Myocyte (in vitro differentiated cells): ENCODE measurements around the gene DLL3. TPM values are rescaled to one million over a fixed set of nuclear protein-coding genes. Genes with fewer than 3 reads are reported as not detected.

Experiments used
- DNase-seq: peaks from one replicate; pipeline ENCODE4 v3.0.0-alpha.2; 2012; ENCODE audit warnings: low read depth
- total RNA-seq: library from RNA; depleted of rRNA; stranded (reverse); fragments of >200 nt; gene quantifications from 2 replicates; pipeline ENCODE4 v1.2.3, GENCODE V29; 2014

Gene DLL3
- total RNA-seq, 1 donor from 2014 or later, result 0.51 TPM

DNA sequence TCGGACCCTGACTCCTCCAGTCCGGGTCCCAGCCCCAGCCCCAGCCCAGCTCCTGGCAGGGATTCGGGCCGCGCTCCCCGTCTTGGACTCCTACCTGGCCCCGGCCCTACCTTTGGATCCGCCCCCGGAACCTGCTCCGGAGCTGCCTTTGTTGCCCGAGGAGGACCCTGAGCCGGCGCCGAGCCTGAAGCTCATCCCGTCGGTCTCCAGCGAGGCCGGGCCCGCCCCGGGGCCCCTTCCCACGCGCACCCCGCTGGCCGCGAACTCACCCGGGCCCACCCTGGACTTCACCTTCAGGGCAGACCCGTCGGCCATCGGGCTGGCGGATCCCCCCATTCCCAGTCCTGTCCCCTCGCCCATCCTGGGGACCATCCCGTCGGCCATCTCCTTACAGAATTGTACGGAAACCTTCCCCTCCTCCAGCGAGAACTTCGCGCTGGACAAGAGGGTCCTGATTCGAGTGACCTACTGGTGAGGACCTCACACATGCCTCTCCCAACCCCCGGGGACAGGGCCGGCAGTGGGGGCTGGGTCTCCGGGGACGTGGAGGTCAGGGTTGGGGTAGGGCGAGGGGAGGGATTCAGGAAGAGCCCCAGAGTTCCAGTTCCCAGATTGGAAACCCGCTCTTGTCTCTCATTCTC is 16.9 kb downstream of the DLL3 start:
- no peak for DNase-seq

DNA sequence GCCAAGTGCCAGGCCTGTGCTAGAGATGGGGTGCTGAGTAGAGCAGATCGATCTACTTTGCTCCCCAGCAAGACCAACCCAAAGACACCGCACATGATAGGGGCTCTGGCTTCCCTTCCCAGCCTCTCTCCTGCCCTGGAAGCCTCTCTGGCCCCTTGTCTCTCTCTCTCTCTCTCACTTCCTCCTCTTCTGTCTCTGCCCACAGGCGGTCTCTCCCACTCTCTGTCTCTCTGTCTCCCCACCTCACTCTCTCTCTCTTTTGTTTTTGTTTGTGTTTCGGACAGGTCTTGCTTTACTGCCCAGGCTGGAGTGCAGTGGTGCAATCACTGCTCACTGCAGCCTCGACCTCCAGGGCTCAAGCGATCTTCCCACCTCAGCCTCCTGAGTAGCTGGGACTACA is 17.5 kb downstream of the DLL3 start:
- DNase-seq, result no peak

DNA sequence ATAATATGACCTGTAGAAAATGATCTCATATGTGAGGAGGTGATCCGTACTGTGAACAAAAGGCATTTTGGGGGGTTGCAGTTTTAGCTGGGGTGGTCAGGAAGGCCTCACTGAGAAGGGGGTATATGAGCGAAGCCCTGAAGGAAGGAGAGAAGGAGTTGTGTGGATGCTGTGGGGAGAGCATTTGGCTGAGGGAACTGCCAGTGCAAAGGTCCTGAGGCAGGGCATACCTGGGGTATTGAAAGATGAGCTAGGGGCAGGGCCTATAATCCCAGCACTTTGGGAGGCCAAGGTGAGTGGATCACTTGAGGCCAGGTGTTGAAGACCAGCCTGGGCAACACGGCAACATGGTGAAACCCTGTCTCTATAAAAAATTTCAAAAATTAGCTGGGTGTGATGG is 18.7 kb downstream of the DLL3 start:
- DNase-seq, result no peak

DNA sequence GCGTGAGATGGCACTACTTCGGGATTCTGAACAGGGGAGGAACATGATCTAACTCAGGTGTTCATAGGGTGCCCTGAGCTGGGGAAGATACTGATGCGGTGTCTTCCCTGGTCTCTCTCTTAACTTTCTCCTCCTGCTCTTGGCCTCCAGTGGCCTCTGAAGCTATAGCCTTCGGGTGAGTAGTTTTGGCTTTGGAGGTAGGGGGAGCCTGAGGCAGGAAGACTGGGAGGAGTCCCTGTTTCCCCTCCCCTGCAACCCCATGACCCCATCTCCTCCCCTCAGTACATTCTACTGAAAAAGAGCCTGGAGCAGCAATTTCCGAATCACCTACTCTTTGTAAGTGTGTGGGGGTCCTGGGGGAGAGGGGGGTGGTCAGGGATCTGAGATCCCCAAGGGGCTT is 19.7 kb downstream of the DLL3 start:
- DNase-seq, result no peak

DNA sequence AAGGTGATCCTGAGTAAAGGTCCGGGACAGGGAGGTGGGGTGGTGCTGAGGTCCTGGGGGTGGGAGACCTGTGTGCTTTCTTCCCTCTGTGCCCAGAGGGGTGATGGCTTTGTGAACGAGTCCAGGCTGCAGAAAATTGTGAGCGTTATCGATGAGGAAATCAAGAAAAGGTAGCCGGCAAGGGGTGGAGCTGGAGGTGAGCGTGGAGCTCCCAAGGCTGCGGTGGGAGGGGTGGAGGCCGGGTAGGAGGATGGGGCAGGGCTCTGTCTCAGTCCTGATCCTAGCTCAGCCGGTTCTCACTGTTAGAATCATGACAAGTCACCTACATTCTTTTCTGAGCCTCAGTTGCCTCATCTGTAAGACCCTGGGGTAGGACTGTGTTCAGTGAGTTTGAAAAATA is 20.2 kb downstream of the DLL3 start:
- DNase-seq, result no peak

DNA sequence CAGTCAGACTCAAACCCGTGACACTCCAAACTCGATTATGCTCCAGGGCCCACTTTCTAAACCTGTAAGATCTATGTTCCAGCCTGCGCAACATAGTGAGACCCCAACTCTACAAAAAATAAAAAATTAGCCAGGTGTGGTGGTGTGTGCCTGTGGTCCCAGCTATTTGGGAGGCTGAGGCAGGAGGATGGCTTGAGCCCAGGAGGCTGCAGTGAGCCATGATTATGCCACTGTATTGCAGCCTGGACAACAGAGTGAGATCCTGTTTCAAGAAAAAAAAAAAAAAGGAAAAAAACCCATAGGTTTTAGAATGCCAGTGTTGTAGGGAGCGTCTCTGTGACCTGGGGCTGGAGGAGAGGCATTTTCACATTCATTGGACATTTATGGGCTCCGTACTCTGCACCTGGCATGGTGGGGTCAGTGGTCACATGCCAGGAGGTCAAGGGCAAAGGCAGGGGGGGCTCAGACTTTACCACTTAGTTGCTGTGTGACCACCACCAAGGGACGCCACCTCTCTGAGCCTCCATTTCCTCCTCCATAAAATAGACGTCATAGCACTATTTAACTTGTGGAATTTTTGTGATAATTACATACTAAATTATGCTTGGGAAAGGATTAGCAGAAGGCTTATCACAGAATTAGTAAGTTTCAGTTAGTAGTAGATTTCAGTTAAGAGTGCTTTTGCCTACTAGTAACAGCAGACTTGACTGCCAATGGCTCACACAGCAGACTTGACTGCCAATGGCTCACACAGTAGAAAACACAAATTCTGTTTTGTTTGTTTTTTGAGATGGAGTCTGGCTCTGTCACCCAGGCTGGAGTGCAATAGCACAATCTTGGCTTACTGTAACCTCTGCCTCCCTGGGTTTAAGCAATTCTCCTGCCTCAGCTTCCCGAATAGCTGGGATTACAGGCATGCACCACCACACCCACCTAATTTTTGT is 22.1 kb downstream of the DLL3 start:
- no peak for DNase-seq

DNA sequence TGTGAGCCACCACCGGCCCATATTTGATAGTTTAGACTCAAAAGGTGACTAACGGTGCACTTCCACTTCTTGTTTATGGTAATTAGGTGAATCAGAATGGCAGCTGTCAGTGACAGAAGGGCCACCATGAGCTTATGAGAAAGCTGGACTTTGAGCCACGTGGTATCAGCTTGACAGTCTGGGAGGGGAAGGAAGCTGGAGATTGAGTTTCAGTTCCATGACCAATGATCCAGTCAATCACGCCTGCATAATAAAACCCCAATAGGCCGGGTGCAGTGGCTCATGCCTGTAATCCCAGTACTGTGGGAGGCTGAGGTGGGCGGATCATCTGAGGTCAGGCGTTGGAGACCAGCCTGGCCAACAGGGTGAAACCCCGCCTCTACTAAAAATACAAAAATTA is 25.7 kb downstream of the DLL3 start:
- peak; percentile 16 for DNase-seq

DNA sequence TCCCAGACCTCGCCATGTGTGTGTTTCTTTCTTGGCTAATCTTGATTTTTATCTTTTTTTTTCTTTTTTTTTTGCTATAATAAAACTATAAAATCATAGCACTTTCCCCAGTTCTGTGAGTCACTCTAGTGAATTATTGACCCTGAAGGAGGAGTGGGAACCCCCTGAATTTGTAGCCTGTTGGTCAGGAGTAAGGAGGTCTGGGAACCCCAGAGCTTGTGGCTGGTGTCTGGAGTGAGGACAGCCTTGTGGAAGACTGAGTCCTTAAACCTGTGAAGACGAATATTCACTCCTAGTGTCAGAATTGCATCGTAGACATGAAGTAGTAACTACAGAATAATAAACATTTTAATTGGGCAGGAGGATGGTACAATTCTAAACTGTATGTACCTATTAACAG is 26.5 kb downstream of the DLL3 start:
- DNase-seq, result no peak

DNA sequence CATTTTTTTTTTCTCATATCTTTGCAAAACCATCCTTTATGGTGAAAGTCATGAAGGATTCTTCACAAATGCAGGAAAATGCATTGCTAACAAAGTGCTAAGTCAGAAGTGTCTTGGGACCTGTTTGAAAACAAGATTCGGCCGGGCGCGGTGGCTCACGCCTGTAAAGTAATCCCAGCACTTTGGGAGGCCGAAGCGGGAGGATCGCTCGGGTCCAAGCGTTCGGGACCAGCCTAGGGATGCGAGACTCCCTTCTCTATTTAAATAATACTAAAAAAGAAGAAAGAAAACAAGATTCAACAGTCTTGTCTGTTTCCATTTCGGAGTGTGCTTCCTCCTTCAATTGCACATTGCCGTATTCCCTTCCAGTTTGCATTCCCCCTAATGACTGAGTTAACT is 33.1 kb downstream of the DLL3 start:
- no peak for DNase-seq

DNA sequence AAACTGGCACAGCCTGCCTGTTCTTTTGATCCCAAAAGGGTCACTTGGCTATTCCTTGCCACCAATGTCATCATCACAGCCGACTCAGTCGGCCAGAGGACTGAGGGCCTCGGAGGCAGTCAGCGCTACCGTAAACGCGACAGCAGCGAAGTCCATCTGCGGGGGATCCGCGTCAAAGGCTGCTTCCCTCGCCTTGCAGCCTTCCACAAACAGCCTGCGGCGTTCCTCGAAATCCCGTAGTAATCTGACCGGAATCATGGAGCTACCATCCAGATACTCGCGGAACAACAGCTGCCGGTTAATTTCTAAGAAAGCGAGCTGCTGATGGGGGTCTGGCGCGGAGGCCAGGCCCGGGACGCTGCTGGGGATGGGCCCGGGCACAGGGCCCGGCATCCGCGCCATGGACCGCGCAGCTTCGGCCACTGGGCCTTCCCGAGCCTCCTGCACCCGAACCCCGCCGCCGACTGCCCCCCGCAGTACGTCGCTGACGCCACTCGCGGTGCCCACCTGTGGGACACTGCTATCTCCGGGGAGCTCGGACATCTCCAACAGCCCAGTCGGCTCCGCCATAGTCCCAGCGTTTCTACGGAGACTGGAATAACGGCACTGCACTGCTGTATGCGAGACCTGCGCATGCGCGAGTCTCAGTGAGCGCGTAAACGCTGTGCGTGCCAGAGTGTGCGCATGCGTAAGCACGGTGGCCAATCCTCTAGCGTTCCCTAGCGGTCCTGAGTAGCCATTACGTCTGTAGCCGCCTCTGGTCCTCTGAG is 33.7 kb downstream of the DLL3 start, which contains the start of gene EID2B:
Gene EID2B (minus strand): TSS at position 620 of the 770 bp plus-strand sequence. CDS start 50 bp downstream, at position 570.
- peak; percentile 96 for DNase-seq

DNA sequence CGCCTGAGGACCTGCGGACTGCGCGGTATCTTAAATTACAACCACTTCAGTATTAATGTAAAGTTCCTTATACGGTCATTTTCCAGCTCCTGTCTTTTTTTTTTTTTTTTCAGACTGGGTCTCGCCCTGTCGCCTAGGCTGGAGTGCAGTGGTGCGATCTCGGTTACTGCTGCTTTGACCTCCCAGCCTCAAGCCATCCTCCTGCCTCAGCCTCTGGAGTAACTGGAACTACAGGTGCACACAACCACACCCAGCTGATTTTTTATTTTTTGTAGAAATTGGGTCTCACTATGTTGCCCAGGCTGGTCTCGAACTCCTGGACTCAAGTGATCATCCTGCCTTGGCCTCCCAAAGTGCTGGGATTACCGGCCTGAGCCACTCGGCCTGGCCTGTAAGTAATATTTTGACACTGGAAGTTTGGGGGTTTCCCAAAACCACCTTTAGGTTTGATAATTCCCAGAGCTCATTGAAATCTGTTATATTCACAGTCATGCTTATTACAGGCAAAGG is 34.3 kb downstream of the DLL3 start:
- DNase-seq, result no peak

DNA sequence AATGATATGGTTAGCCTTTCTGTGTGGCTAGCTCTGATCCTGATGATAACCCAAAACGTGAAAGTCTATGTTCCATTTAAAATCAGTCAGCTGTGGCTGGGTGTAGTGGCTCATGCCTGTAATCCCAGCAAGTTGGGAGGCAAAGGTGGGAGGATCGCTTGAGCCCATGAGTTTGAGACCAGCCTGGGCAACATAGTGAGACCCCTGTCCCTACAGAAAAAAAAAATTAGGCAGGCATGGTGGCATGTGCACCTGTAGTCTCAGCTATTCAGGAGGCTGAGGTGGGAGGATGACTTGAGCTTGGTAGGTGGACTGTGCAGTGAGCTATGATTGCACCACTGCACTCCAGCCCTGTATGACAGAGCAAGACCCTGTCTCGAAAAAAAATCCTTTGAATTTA is 35.0 kb downstream of the DLL3 start:
- DNase-seq, result no peak

DNA sequence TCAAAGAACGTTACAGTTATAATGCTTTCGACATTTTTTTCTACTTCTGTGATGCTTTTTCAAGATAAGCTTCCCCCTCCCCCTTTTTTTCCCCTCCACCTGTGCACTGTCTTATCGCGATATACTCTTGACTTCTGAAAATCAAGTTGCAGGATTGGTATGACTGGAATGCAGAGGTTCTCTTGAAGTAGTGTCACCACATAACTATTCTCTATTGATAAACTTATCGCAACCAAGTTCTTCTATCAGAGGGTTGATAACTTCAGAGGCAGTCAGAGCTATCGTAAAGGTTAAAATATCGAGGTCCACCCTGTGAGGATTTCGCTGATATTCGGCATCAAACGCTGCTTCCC is 40.4 kb downstream of the DLL3 start:
- no peak for DNase-seq

DNA sequence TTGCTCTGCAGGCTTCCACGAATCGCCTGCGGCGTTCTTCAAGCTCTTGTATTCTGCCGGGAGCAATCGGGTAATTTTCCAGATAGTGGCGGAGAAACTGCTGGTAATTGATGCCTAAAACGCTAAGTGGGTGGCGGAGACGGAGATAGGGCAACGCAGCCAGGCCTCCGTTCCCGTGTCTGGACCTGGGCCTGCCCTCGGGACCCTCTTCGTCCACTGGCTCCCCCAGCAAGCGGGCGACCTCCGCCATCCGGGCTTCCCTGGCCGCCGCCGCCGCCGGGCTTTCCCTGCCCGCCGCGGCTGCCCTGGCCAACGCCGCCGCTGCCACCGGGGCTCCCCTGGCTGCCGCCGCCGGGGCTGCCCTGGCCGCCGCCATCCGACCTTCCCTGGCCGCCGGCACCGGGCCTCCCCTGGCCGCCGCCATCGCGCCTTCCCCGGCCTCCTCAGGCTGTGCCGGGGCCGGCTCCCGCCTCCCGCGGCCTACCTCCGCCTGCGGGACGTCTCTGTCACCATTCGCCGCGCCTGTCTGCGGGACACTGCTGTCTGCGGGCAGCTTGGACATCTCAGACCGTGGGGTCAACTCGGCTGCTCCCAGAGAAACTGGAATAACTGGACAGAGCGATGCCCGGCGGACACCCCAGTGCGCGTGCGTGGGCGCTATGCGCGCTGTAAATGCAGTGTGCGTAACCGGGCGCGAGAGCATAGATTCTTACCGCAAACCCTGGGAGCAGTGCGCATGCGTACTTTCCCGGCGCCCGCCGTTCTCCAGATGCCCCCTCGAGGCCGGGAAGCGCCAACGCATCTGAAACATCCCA is 41.0 kb downstream of the DLL3 start, which contains the start of gene EID2:
Gene EID2 (minus strand): TSS at position 644 of the 815 bp plus-strand sequence. CDS start 82 bp downstream, at position 562.
- peak; percentile 93 for DNase-seq

DNA sequence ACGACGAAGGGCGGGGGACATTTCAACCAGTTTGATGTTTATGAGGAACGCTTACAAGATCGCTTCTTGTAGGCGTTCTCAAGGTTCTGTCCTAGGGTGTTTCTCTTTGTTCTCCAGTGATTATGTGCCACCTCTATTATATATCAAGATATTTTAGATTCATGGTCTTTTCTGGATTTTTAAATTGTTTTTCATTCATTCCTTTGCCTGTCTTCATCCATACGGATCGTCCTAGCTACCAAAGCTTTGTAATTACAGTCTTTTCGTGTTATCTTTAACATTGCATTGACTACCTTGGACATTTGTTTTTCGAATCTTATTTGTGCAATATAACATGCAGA is 41.6 kb downstream of the DLL3 start:
- DNase-seq, result no peak

DNA sequence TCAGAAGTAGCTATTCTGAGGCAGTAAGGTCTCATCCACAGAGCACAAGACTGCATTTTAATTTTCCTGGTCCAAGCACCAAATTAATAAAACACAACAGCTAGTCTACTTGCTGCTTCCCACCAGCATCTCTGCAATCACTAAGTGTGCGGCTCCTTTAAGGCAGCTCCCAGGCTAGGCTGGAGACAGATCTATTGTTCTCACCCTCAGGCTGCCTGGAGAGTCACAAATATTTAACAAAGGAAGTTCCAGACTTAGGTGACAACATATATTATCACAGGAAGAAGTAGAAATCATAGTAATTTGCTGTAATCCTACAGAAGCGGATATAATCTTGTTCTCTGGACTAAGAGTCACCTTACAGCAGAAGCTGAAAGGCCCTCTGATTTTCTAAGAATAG is 43.5 kb downstream of the DLL3 start:
- no peak for DNase-seq

DNA sequence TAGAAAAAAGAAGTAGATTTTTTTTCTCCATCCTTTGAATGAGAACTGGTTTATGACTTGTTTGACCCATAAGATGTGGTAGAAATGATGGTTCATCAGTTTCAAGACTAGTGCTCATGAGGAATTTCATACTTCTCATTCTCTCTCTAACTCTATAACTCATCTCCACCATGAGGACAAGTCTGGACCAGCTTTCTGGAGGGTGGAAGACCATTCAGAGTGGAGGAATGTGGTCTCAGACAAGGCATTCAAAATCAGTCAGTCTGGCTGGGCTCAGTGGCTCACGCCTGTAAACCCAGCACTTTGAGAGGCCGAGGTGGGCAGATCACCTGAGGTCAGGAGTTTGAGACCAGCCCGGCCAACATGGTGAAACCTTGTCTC is 44.7 kb downstream of the DLL3 start:
- DNase-seq, result no peak

DNA sequence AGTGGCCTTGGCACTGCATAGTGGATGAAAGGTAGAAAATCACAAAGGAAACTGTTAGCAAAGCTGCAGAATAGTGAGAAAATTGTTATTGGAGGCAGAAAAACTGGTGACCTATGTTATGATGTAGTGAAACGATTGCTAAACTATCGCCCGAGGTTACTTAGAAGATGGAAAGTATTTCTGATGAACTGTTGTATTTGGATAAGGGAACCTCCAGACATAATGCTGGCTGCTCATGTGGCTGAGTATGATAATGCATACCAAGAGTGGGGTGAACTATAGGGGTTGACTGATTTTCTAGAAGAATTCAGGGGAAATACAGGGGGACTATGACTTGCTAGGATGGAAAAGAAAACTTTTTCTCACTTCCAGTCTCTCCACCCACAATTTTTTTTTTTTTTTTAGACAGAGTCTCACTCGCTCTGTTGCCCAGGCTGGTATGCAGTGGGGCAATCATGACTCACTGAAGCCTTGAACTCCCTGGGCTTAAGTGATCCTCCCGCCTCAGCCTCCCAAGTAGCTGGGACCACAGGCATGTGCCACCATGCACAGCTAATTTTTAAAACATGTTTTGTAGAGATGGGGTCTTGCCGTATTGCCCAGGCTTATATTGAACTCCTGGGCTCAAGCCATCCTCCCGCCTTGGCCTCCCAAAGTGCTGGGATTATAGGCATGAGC is 45.6 kb downstream of the DLL3 start:
- DNase-seq, result no peak

DNA sequence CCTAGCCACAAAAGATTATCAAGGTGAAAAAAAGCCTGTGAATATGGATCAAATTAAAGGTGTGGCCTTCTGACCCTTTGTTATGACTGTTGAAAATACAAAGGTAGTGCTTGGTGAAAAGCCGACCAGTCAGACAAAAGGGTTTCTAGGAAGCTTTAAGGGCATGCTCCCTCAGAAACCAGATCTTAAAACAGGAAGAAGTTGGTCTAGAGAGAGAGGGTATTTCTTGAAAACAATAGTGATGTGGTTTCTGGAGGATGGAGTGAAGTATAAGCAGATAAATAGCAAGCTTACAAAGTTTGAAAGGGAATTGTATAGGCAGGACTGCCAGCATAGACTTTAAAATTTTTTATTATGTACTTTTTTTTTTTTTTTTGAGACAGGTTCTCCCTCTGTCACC is 46.2 kb downstream of the DLL3 start:
- no peak for DNase-seq

DNA sequence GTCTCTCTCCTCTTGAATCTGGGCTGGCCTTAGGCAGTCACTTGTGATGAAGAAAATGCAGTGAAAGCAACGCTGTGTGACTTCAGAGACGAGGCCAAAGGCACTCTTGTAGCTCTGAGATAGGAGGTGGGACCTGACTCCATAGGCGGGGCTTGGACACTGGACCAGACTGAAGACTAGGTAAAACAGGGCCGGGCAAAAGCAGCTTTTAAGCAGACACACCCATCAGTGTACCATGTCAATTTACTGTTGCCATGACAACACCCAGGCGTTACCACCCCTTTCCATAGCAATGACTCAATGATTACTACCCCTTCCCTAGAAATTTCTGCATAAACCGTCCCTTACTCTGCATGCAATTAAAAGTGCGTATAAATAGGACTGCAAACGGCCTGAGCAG is 47.9 kb downstream of the DLL3 start:
- DNase-seq, result no peak
